MCF 10A (cell line): Measurements from ENCODE around the gene WNT9A. TPM values are rescaled to one million over a fixed set of nuclear protein-coding genes. Genes with fewer than 3 reads are reported as not detected.

Experiments
- BruUV-seq: library from RNA; stranded (reverse); fragments of 400-500 nt; replicated peaks from 2 replicates; lab custom pipeline; 2021; lab: Mats Ljungman, UMichigan
- CTCF ChIA-PET: fragments of 300-600 bp; sonication (Branson Sonifier 250); formaldehyde crosslinking; extraction: SDS; loops from one replicate; lab custom pipeline; 2021; ENCODE audit warnings: antibody characterized with exemption, inconsistent platforms; lab: Yijun Ruan, JAX
- POLR2A ChIA-PET: fragments of 300-600, 350-650 bp; sonication (Branson Sonifier 250); formaldehyde crosslinking; extraction: SDS; loops from one replicate; lab custom pipeline; 2020; ENCODE audit warnings: antibody characterized with exemption, inconsistent platforms; lab: Yijun Ruan, JAX
- DNase-seq: peaks from one replicate; pipeline ENCODE4 v3.0.0-alpha.2; 2018; ENCODE audit not compliant: unreplicated experiment
- H3K27ac Mint-ChIP-seq: one replicate; pipeline ENCODE4 v1.8.0; 2022; ENCODE audit warnings: mild to moderate bottlenecking, low read depth, mixed read lengths; ENCODE audit not compliant: unreplicated experiment
- H3K27me3 Mint-ChIP-seq: one replicate; pipeline ENCODE4 v1.8.0; 2022; ENCODE audit warnings: mixed read lengths; ENCODE audit not compliant: insufficient read depth, unreplicated experiment
- H3K36me3 Mint-ChIP-seq: one replicate; pipeline ENCODE4 v1.8.0; 2022; ENCODE audit warnings: mild to moderate bottlenecking, moderate library complexity, mixed read lengths; ENCODE audit not compliant: insufficient read depth, unreplicated experiment
- H3K4me1 Mint-ChIP-seq: one replicate; pipeline ENCODE4 v1.8.0; 2022; ENCODE audit warnings: mixed read lengths; ENCODE audit not compliant: insufficient read depth, unreplicated experiment
- H3K4me3 Mint-ChIP-seq: one replicate; pipeline ENCODE4 v1.8.0; 2022; ENCODE audit warnings: mild to moderate bottlenecking, moderate library complexity, mixed read lengths; ENCODE audit not compliant: unreplicated experiment
- H3K9me3 Mint-ChIP-seq: one replicate; pipeline ENCODE4 v1.8.0; 2022; ENCODE audit warnings: mixed read lengths; ENCODE audit not compliant: unreplicated experiment
- intact Hi-C: fragments of 100-400 bp; cut with micrococcal nuclease; formaldehyde crosslinking; loops from 2 replicates; pipeline ENCODE4 v1.14.1; 2022
- total RNA-seq: library from RNA; stranded (reverse); gene quantifications from 2 replicates; pipeline ENCODE4 v1.2.3, GENCODE V29; 2022
- TF ChIP-seq, protein P1 (sequence below): fragments of 200-600 bp; IDR thresholded peaks from one replicate; pipeline ENCODE4 v1.8.0; 2022; ENCODE audit warnings: antibody characterized with exemption, mild to moderate bottlenecking; ENCODE audit not compliant: unreplicated experiment

Gene WNT9A
- total RNA-seq, 1 experiment from 2014 or later, result 2.6 TPM

DNA sequence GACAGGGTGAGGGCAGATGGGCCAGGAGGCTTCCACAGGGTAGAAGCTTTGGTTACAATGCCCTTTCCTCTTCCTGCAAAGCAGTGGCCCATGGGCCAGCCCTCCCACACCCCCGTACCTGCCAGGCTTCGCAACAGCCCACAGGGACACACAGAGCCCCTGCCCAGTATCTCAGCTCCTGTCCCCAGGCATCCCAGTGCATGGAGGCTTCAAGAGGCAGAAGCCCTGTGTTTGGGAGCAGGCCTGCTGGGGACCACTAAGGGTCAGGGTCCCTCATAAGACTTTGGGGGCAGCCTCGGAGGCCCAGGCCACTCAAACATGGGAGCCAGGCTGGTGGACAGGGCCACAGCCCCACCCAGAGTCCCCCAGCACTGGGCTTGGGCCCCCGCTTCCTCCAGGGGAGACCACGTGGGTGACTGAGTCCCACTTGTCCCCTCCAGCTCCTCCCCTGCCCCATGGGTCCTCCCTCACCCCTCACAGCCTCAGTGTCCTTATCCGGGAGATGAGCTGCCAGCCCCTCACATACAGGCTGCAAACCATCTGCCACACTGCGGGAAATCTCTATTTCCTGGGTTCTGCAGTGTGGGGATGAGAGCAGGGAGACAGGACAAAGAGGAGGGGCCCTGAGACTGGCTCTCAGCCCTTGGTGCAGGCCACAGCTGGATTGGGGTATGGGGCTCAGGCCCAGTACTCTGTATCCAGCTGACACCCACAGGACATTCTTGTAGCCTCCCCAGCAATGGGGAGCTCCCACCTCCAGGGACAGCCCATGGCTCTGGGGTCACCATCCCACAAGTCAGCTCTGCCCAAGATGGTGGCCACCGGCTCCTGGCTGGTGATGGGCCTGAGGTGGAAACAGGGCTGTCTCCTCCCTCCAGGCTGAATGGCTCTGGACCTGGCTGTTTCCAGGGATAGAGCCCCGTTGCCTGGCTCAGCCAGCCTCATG is 50.7 kb downstream of the WNT9A start:
- BruUV-seq, result no TSS peak

DNA sequence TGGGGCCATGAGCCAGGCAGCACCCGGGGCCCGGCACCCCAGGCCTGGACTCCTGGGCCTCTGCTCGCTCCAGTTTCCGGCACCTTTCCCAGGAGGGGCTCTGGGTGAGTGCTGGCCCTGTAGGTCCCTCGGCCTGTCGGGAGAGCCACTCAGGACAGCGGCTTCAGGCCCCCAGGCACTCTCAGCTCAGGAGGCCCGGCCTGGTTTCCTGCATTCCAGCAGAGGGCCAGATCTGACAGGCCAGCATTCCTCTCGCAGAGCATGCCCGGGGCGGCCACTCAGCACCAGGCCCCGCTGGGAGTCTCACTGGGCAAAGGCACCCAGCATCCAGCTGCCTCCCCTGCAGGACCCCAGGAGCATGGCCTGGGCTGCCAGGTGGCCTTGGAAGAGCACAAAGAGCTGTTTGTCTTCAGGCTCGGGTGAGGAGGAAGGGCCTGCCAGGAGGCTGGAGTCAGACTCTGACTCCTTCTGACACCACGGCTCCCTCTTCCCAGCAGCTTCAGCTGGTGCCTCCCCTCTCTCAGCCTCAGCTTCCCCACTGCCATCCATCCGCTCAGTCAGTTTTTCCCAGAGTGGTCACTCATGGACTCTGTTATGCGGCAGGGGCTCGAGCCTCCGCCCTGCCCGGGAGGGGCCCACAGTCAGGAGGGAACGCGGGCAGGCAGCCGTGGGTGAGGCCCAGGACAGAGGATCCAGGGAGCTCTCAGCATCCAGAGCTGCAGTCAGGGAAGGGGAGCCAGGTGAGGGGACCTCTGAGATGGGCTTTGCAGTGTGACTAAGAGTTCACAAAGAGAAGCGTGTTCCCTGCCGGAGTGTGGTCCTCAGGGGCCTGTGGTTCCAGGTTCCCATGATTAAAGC is 51.7 kb downstream of the WNT9A start:
- TF ChIP-seq, protein P1, sequence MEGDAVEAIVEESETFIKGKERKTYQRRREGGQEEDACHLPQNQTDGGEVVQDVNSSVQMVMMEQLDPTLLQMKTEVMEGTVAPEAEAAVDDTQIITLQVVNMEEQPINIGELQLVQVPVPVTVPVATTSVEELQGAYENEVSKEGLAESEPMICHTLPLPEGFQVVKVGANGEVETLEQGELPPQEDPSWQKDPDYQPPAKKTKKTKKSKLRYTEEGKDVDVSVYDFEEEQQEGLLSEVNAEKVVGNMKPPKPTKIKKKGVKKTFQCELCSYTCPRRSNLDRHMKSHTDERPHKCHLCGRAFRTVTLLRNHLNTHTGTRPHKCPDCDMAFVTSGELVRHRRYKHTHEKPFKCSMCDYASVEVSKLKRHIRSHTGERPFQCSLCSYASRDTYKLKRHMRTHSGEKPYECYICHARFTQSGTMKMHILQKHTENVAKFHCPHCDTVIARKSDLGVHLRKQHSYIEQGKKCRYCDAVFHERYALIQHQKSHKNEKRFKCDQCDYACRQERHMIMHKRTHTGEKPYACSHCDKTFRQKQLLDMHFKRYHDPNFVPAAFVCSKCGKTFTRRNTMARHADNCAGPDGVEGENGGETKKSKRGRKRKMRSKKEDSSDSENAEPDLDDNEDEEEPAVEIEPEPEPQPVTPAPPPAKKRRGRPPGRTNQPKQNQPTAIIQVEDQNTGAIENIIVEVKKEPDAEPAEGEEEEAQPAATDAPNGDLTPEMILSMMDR, result no peak
- intact Hi-C loops, result no loop called here
- no peaks in the 10 kb centered on the region for H3K9me3 Mint-ChIP-seq
- H3K27ac Mint-ChIP-seq, result no peak overlapping the region
- no peaks in the 10 kb centered on the region for H3K36me3 Mint-ChIP-seq
- H3K4me1 Mint-ChIP-seq, result peaks cover 18% of the 10 kb centered on the region
- ChIA-PET CTCF (interaction anchor here (1.8 kb wide), 1 partner anchor 50 kb away, joined by 4 read pairs; no protein-coding TSS in a partner anchor), POLR2A (interaction anchor here (0.6 to 0.7 kb wide), 2 partner anchors 11 to 226 kb away, joined by 3 read pairs; no protein-coding TSS in a partner anchor)
- no peak for DNase-seq
- H3K27me3 Mint-ChIP-seq, result peaks cover 13% of the 10 kb centered on the region
- no TSS peak for BruUV-seq
- H3K4me3 Mint-ChIP-seq, result no peak overlapping the region

More for the DNA sequence above, 50.7 kb downstream of the WNT9A start:
- DNase-seq, result no peak
- no peak overlapping the region for H3K4me3 Mint-ChIP-seq
- TF ChIP-seq, protein P1, result no peak
- peaks cover 13% of the 10 kb centered on the region for H3K27me3 Mint-ChIP-seq
- no peaks in the 10 kb centered on the region for H3K9me3 Mint-ChIP-seq
- H3K27ac Mint-ChIP-seq, result no peak overlapping the region
- H3K4me1 Mint-ChIP-seq, result peaks cover 20% of the 10 kb centered on the region
- H3K36me3 Mint-ChIP-seq, result no peaks in the 10 kb centered on the region
- ChIA-PET POLR2A (no interaction called here), CTCF (interaction anchor here (0.9 to 1.8 kb wide), 2 partner anchors 15 to 49 kb away, joined by 3 to 4 read pairs; no protein-coding TSS in a partner anchor)
- intact Hi-C loops, result no loop called here

DNA sequence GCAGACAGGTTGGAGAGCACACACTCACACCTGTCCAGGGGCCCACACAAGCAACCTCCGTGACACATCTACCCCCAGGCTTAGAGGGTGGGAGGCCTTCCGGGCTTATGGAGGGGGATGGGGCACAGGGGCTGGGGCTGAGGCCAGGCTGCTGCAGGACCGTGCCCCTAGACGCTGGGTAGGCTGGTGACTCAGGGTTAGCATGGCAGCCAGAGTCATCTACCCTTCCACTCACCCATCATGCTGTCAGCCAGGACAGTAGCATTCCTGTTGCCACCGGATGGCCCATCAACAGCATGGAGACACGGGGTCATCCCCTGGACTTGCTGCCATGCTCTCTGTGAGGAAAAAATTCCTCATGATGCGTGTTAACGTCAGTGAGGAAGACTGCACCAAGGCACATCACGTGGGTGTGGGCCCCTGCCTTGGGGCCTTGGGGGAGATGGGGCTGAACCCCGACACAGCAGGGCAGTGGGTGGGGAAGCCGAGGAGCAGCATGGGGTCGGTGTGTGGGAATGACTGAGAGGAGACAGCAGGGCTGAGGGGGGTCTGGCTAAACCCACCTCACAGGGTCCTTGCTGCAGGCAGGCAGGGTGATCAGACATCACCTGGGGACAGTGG is 52.8 kb downstream of the WNT9A start:
- no peak for DNase-seq
- intact Hi-C loops, result no loop called here
- H3K9me3 Mint-ChIP-seq, result no peaks in the 10 kb centered on the region
- no peak overlapping the region for H3K4me3 Mint-ChIP-seq
- ChIA-PET CTCF (no interaction called here), POLR2A (no interaction called here)
- BruUV-seq, result no TSS peak
- H3K36me3 Mint-ChIP-seq, result no peaks in the 10 kb centered on the region
- H3K27ac Mint-ChIP-seq, result no peak overlapping the region
- peaks cover 18% of the 10 kb centered on the region for H3K4me1 Mint-ChIP-seq
- TF ChIP-seq, protein P1, result no peak
- H3K27me3 Mint-ChIP-seq, result peaks cover 11% of the 10 kb centered on the region
